ENCODE measurements around the gene LRTM2. TPM values are rescaled to one million over a fixed set of nuclear protein-coding genes. Genes with fewer than 3 reads are reported as not detected.

LRTM2 gene
- total and polyA plus RNA-seq, 4 donors = not detected

GRCh38 chr12:1880876-1881275 lies 60.5 kb downstream of the LRTM2 start:
- WGBS = 91% methylated on average over 7 of the region's 7 CpGs
- DNase-seq (ENCODE audit: low spot score) = peak; percentile 31
- H3K9me3 ChIP-seq (ENCODE audit: control insufficient read depth in 4 of 4, low read length in 3 of 4) = no peaks in the 10 kb centered on the region
- H3K4me3 ChIP-seq (ENCODE audit: low read depth in 1 of 3, low read length in 3 of 3) = no peak overlapping the region
- no peaks in the 10 kb centered on the region for H3K27me3 ChIP-seq (ENCODE audit: control insufficient read depth in 4 of 4, insufficient read depth in 4 of 4, low read length in 3 of 4)
- H3K27ac ChIP-seq (ENCODE audit: low read depth in 1 of 2, low read length in 2 of 2) = no peak overlapping the region
- H3K4me1 ChIP-seq (ENCODE audit: control insufficient read depth in 4 of 4, insufficient read depth in 4 of 4, low read length in 3 of 4) = no peaks in the 10 kb centered on the region
- no peaks in the 10 kb centered on the region for H3K36me3 ChIP-seq (ENCODE audit: control insufficient read depth in 4 of 4, insufficient read depth in 3 of 4, low read depth in 1 of 4, low read length in 3 of 4)
- H3K9ac ChIP-seq (ENCODE audit: low read depth in 1 of 2, low read length in 2 of 2) = no peak overlapping the region
- no peak for TF ChIP-seq CTCF (IDR thresholded peaks at IDR 0.05; ENCODE audit: low read depth, low read length, missing input control)

GRCh38 chr12:1881301-1881700 lies 60.9 kb downstream of the LRTM2 start:
- H3K27ac ChIP-seq (ENCODE audit: low read depth in 1 of 2, low read length in 2 of 2) = no peak overlapping the region
- no peak for DNase-seq (ENCODE audit: low spot score)
- H3K9ac ChIP-seq (ENCODE audit: low read depth in 1 of 2, low read length in 2 of 2) = no peak overlapping the region
- no peak for TF ChIP-seq CTCF (IDR thresholded peaks at IDR 0.05; ENCODE audit: low read depth, low read length, missing input control)
- no peak for TF ChIP-seq JUND (IDR thresholded peaks at IDR 0.05)
- no peaks in the 10 kb centered on the region for H3K4me1 ChIP-seq (ENCODE audit: control insufficient read depth in 4 of 4, insufficient read depth in 4 of 4, low read length in 3 of 4)
- no peaks in the 10 kb centered on the region for H3K27me3 ChIP-seq (ENCODE audit: control insufficient read depth in 4 of 4, insufficient read depth in 4 of 4, low read length in 3 of 4)
- no peaks in the 10 kb centered on the region for H3K9me3 ChIP-seq (ENCODE audit: control insufficient read depth in 4 of 4, low read length in 3 of 4)
- WGBS = 91% methylated on average over 8 of the region's 8 CpGs
- H3K36me3 ChIP-seq (ENCODE audit: control insufficient read depth in 4 of 4, insufficient read depth in 3 of 4, low read depth in 1 of 4, low read length in 3 of 4) = no peaks in the 10 kb centered on the region
- no peak overlapping the region for H3K4me3 ChIP-seq (ENCODE audit: low read depth in 1 of 3, low read length in 3 of 3)

- H3K9me3 ChIP-seq (ENCODE audit: control insufficient read depth in 4 of 4, low read length in 3 of 4) = no peaks in the 10 kb centered on the region
- peak; percentile 16 for DNase-seq (ENCODE audit: low spot score)
- H3K4me3 ChIP-seq (ENCODE audit: low read depth in 1 of 3, low read length in 3 of 3) = no peak overlapping the region
- no peaks in the 10 kb centered on the region for H3K4me1 ChIP-seq (ENCODE audit: control insufficient read depth in 4 of 4, insufficient read depth in 4 of 4, low read length in 3 of 4)
- no peak overlapping the region for H3K27ac ChIP-seq (ENCODE audit: low read depth in 1 of 2, low read length in 2 of 2)
- H3K9ac ChIP-seq (ENCODE audit: low read depth in 1 of 2, low read length in 2 of 2) = no peak overlapping the region
- H3K27me3 ChIP-seq (ENCODE audit: control insufficient read depth in 4 of 4, insufficient read depth in 4 of 4, low read length in 3 of 4) = no peaks in the 10 kb centered on the region
- TF ChIP-seq GABPA (IDR thresholded peaks at IDR 0.05 in 1 of 2, conservative IDR thresholded peaks at IDR 0.05 in 1 of 2) (no peak), MAX (IDR thresholded peaks at IDR 0.05) (no peak), ZBTB33 (IDR thresholded peaks at IDR 0.05) (no peak), FOXA2 (IDR thresholded peaks at IDR 0.05) (no peak), NR2F2 (IDR thresholded peaks at IDR 0.05) (no peak), FOXA1 (IDR thresholded peaks at IDR 0.05) (no peak), RXRA (IDR thresholded peaks at IDR 0.05) (no peak), CTCF (IDR thresholded peaks at IDR 0.05; ENCODE audit: low read depth, low read length, missing input control) (no peak), ATF3 (IDR thresholded peaks at IDR 0.05) (no peak), JUND (IDR thresholded peaks at IDR 0.05) (no peak), TAF1 (conservative IDR thresholded peaks at IDR 0.05) (no peak), YY1 (IDR thresholded peaks at IDR 0.05) (no peak), SP1 (IDR thresholded peaks at IDR 0.05) (no peak), RAD21 (IDR thresholded peaks at IDR 0.05) (no peak)
- H3K36me3 ChIP-seq (ENCODE audit: control insufficient read depth in 4 of 4, insufficient read depth in 3 of 4, low read depth in 1 of 4, low read length in 3 of 4) = no peaks in the 10 kb centered on the region
- WGBS = 69% methylated on average over 3 of the region's 3 CpGs
Observed at GRCh38 chr12:1881936-1882335, 61.6 kb downstream of the LRTM2 start.

All from liver (tissue), 9 donors.